T-helper 17 cell (primary cell): ENCODE data around the gene PRSS3. TPM values are rescaled to one million over a fixed set of nuclear protein-coding genes. Genes with fewer than 3 reads are reported as not detected.
"Not testable (repeated sequence)": the region's sequence is repeated elsewhere in the genome, so short reads cannot be mapped to it uniquely, and the experiment has no call there.

Source experiments
- ATAC-seq: fragments of 150-1000 bp; cut with Tn5 transposase; 2 replicates; pipeline ENCODE4 v1.10.0; 2021; ENCODE audit warnings: mild to moderate bottlenecking, moderate library complexity
- DNase-seq, 3 donors: peaks; one replicate each; pipeline versions ENCODE4 v3.0.0 to v3.0.0-alpha.2; 2020 to 2021
- H3K9me3 ChIP-seq: one replicate; pipeline ENCODE4 v1.7.0; 2013; ENCODE audit warnings: low read length, mild to moderate bottlenecking; ENCODE audit not compliant: control insufficient read depth, poor library complexity, severe bottlenecking
- H3K27ac Mint-ChIP-seq: one replicate; pipeline ENCODE4 v1.8.0; 2022; ENCODE audit warnings: mild to moderate bottlenecking, moderate library complexity, mixed read lengths
- H3K27me3 Mint-ChIP-seq: one replicate; pipeline ENCODE4 v1.8.0; 2022; ENCODE audit warnings: mixed read lengths
- H3K36me3 Mint-ChIP-seq: one replicate; pipeline ENCODE4 v1.8.0; 2022; ENCODE audit warnings: low read depth, mixed read lengths
- H3K4me1 Mint-ChIP-seq: one replicate; pipeline ENCODE4 v1.8.0; 2022; ENCODE audit warnings: mild to moderate bottlenecking, mixed read lengths
- H3K4me3 Mint-ChIP-seq: one replicate; pipeline ENCODE4 v1.8.0; 2022; ENCODE audit warnings: mild to moderate bottlenecking, moderate library complexity, mixed read lengths
- total RNA-seq, 4 donors: library from RNA in 2 of 4; stranded (reverse) in 2 of 4; gene quantifications; one replicate each; pipeline ENCODE4 v1.2.3 and lab custom pipeline; 2022 to 2026

Gene PRSS3
- total RNA-seq, 2 donors from 2014 or later = not detected

DNA sequence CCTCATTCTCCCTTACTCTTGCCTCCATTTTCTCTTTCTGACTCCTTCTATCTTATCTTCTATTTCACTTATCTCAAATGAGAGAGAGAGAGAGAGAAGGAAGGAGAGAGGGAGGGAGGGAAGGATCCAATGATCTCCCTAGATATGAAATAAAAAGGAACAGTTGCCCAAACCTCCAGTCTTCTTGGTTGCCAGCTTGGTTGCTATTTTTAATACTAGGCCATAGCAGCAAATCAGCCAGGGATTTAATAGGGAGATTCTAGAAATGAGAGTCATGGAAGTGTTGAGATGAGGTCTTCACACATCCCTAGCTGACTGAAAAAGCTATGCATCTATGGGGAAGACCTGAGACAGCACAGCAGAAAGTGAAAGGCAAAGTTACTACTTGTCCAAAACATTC lies 22.2 kb upstream of the PRSS3 start:
- not testable (repeated sequence) for H3K27ac Mint-ChIP-seq, H3K36me3 Mint-ChIP-seq, H3K4me1 Mint-ChIP-seq, ATAC-seq, DNase-seq, H3K27me3 Mint-ChIP-seq, H3K9me3 ChIP-seq, H3K4me3 Mint-ChIP-seq

DNA sequence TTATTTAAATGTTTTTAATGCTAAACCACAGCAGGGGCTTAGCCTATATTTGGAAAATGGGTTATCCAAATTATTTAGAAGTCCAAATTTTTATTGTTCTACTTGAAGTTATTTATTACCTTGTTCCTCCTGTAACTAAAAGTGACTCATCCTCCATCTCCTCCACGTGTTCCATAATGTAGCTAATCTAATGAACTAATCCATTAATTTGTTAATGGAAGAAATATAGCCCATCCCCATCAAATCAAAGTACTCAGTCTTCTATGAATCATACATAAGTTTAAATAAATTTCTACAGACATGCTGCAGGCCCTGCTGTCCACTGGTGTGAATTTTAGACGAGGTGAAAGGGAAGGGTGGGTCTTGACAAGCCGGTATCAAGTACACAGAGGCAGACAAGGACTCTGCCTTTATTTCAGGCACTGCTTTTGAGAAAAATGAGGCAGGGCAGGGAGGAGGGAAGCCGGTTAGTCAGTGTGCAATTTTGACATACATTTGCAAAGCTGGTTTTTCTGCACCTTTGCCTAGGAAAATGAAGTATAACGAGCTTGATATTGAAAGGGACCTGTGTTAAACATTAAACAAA lies 21.2 kb upstream of the PRSS3 start:
- not testable (repeated sequence) for H3K36me3 Mint-ChIP-seq, H3K27me3 Mint-ChIP-seq, H3K4me1 Mint-ChIP-seq, H3K4me3 Mint-ChIP-seq, H3K9me3 ChIP-seq, H3K27ac Mint-ChIP-seq, DNase-seq, ATAC-seq

DNA sequence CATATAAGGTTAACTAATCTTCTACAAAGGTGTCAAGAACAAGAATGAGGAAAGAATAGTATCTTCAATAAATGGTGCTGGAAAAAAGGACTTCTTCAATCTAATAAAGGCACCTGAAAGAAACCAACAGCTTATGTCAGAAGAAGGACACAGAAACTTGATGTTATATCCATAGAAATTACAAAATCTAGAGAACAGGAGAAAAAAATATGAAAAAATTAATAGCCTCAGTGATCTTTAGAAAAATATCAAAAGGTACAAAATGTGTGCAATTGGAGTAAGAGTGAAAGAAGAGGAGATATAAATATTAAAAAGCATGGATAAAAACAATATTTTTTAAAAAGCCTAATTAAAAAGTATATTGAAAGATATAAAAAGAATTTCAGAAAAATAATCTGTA lies 18.8 kb upstream of the PRSS3 start:
- no peak for ATAC-seq
- H3K36me3 Mint-ChIP-seq = no peaks in the 10 kb centered on the region
- peaks cover 5% of the 10 kb centered on the region for H3K4me1 Mint-ChIP-seq
- H3K4me3 Mint-ChIP-seq = no peak overlapping the region
- no peak for DNase-seq
- H3K27me3 Mint-ChIP-seq = peaks cover 6% of the 10 kb centered on the region
- no peak overlapping the region for H3K27ac Mint-ChIP-seq
- no peaks in the 10 kb centered on the region for H3K9me3 ChIP-seq

DNA sequence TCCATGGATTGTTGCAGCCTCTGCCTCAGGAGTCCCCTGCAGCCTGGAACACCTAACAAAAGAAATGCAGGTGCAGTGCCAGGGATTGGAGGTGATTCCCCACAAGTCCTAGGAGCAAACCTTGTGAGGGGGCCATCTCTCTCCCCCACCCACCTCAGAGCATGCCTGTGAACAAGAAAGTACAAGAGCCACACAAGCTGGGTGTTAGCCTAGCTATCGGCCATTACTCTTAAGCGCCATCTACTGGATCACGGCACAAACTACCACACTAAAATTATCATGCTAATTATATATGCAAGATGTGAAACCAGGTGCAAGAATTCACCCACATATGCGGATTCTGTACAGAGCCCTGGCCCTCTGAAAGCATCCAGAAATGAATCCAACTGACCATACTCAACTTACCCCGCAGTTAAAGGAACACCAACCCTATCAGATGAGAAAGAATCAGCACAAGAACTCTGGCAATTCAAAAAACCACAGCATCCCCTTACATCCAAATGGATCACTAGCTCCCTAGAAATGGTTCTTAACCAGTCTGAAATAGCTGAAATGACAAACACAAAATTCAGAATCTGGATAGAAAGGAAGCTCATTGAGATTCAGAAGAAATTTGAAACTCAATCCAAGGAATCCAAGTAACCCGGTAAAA lies 16.5 kb upstream of the PRSS3 start:
- Mint-ChIP-seq H3K4me3 (no peak overlapping the region), H3K27me3 (peaks cover 7% of the 10 kb centered on the region), H3K4me1 (peaks cover 5% of the 10 kb centered on the region), H3K36me3 (no peaks in the 10 kb centered on the region), H3K27ac (no peak overlapping the region)
- DNase-seq (peak in 1 of 3 donors; percentile 31), ATAC-seq (peak; percentile 85)
- H3K9me3 ChIP-seq = no peaks in the 10 kb centered on the region

DNA sequence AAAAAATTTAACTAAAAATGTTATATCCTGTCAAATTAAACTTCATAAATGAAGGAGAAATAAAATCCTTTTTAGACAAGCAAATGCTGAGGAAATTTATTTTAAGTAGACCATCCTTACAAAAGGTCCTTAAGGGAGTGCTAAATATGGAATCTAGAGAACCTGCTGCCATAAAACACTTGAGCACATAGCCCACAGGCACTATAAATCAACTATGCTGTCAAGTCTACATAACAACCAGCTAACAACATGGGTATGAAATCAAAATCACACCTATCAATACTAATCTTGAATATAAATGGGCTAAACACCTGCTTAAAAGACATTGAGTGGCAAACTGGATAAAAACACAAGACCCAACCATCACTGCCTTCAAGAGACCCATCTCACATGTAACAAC lies 15.1 kb upstream of the PRSS3 start:
- no peaks in the 10 kb centered on the region for H3K9me3 ChIP-seq
- H3K36me3 Mint-ChIP-seq = no peaks in the 10 kb centered on the region
- DNase-seq (no peak), ATAC-seq (no peak)
- peaks cover 5% of the 10 kb centered on the region for H3K4me1 Mint-ChIP-seq
- no peak overlapping the region for H3K27ac Mint-ChIP-seq
- no peak overlapping the region for H3K4me3 Mint-ChIP-seq
- H3K27me3 Mint-ChIP-seq = peaks cover 9% of the 10 kb centered on the region

DNA sequence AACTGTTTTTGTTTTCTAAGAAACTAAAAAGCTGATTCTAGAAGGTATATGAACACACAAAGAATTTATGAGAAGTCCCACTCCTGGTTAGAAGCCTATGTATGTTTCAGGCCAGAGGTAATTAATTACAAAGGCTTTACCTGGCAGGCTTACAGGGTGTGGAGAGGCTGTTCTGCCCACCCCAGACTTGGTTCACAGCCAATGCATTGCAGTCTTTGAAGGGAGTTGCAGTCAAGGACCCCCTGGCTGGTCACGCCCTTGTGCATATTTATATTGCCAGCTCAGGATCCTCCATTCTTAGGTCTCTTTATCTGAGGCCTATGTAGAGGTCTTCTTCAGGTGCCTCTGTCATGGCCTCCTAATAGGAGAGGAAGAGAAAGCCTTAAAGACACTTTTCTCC lies 13.6 kb upstream of the PRSS3 start:
- H3K27ac Mint-ChIP-seq = no peak overlapping the region
- H3K36me3 Mint-ChIP-seq = peaks cover 2% of the 10 kb centered on the region
- peaks cover 5% of the 10 kb centered on the region for H3K4me1 Mint-ChIP-seq
- H3K27me3 Mint-ChIP-seq = peaks cover 23% of the 10 kb centered on the region
- H3K9me3 ChIP-seq = no peaks in the 10 kb centered on the region
- H3K4me3 Mint-ChIP-seq = no peak overlapping the region
- DNase-seq (no peak), ATAC-seq (no peak)

DNA sequence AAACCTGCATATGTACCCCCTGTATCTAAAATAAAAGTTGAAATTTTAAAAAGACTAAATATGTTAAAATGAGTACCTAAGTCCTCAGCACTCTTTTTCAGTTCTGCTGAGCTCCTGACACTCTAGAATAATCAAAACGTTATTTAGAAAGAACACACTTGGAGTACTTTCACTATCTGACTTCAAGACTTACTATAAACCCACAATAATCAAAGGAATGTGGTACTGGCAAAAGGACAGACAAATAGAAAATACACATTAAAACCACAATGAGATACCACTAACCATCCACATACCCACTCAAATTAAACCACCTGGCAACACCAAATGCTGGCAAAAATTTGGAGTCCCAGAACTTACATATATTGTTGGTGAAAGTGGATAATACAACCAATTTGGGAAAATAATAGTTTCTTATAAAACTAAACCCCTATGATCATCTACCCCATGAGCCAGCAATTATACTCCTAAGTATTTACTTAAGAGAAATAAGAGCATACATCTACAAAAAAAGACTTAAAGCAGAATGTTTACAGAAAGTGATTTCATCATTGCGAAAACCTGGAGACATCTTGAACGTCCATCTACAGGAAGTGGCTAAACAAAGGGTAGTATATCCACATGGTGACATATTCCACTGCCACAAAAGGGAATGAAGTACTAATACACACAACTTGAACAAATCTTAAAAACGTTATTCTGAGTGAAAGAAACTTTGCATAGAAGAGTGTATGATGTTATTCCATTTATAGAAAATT lies 12.8 kb upstream of the PRSS3 start:
- no peaks in the 10 kb centered on the region for H3K9me3 ChIP-seq

DNA sequence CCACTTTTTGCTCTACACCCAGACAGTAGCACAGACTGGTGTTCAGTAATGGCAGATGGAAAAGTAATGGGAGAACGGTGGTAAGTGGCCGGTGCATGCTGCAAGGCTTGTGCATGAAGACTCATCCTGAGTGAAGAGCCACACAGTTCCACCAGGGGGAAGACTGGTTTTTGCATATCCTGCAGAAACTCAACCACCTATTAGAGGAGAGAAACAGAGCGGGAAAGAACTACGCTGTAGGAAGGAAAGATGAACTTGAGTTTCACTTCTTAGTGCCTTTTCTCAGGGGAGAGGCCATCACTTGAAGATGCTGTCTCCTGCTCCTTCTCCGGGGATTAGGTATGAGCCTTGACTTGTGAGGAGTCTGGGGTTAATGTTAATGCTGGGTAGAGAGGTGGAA lies 9.4 kb upstream of the PRSS3 start:
- DNase-seq (no peak), ATAC-seq (no peak)
- peaks cover 35% of the 10 kb centered on the region for H3K27me3 Mint-ChIP-seq
- H3K4me3 Mint-ChIP-seq = no peak overlapping the region
- no peak overlapping the region for H3K27ac Mint-ChIP-seq
- H3K4me1 Mint-ChIP-seq = no peaks in the 10 kb centered on the region
- H3K9me3 ChIP-seq = no peaks in the 10 kb centered on the region
- H3K36me3 Mint-ChIP-seq = peaks cover 2% of the 10 kb centered on the region

More for the DNA sequence above, 12.8 kb upstream of the PRSS3 start:
- Mint-ChIP-seq H3K4me3 (no peak overlapping the region), H3K27ac (no peak overlapping the region), H3K4me1 (peaks cover 5% of the 10 kb centered on the region), H3K27me3 (peaks cover 32% of the 10 kb centered on the region), H3K36me3 (peaks cover 2% of the 10 kb centered on the region)
- no peak for DNase-seq
- ATAC-seq = no peak

DNA sequence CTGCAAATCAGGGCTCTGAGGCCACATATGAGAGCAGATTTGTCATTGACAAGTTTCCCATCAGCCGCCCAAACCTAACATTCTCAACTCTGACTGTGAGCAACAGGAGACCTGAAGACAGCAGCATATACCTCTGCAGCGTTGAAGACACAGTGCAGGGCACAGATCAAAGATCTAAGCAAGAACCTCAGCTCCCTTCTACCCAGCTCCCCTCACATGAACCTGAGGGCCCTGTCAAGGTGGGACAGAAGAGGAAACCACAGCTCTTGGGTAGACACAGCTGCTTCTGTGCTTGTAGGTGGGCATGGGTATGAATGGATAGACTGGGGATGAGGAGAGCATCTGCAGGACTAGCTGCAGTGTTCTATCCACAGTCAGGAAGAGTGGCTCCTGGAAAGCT lies 8.7 kb upstream of the PRSS3 start:
- no peak for DNase-seq
- no peaks in the 10 kb centered on the region for H3K4me1 Mint-ChIP-seq
- H3K27me3 Mint-ChIP-seq = peaks cover 35% of the 10 kb centered on the region
- no peak overlapping the region for H3K27ac Mint-ChIP-seq
- H3K36me3 Mint-ChIP-seq = peaks cover 2% of the 10 kb centered on the region
- H3K9me3 ChIP-seq = no peaks in the 10 kb centered on the region
- ATAC-seq = no peak
- no peak overlapping the region for H3K4me3 Mint-ChIP-seq

DNA sequence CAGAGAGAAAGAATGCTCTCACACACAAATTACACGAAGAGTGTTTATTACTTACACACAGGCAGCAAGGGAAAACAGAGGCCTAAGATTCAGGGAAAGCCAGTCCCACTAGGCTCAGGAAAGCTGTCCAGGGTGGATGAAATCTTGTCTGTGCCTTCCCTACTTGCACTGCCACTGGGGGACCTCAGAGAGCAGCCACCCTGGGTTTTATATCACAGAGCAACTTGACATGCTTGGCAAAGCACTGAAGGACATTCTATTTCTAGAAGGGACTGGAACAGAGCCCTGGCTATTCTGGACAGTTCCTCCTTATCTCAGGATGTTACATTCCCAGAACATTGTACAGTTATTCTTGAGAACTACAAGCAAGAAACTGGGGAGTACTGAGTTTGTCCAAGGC lies 7.5 kb upstream of the PRSS3 start:
- ATAC-seq = no peak

DNA sequence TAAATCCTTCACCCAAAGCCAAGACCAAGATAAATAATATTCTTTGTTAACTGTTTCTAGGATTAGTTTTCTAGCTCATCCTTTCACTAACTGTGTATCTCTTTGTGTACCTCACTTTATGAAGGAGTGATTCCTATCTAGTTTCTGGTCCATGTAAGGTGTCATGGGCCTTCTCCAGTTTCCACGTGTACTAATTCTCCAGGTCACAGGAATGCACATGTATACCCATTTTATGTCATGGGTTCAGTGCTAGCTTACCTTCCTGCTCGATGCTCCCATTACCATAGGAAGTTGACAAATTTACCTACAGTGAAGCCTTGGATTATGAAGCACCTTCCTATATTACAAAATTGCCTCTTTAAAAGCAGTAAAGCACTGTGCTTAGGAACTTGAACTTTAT lies 5.9 kb upstream of the PRSS3 start:
- not testable (repeated sequence) for ATAC-seq, H3K9me3 ChIP-seq, H3K27ac Mint-ChIP-seq, H3K4me1 Mint-ChIP-seq, DNase-seq, H3K4me3 Mint-ChIP-seq, H3K36me3 Mint-ChIP-seq
- peaks cover 47% of the 10 kb centered on the region for H3K27me3 Mint-ChIP-seq

More for the DNA sequence above, 7.5 kb upstream of the PRSS3 start:
- Mint-ChIP-seq H3K4me1 (no peaks in the 10 kb centered on the region), H3K27ac (no peak overlapping the region), H3K4me3 (no peak overlapping the region), H3K27me3 (peaks cover 47% of the 10 kb centered on the region), H3K36me3 (peaks cover 2% of the 10 kb centered on the region)
- no peaks in the 10 kb centered on the region for H3K9me3 ChIP-seq
- no peak for DNase-seq

DNA sequence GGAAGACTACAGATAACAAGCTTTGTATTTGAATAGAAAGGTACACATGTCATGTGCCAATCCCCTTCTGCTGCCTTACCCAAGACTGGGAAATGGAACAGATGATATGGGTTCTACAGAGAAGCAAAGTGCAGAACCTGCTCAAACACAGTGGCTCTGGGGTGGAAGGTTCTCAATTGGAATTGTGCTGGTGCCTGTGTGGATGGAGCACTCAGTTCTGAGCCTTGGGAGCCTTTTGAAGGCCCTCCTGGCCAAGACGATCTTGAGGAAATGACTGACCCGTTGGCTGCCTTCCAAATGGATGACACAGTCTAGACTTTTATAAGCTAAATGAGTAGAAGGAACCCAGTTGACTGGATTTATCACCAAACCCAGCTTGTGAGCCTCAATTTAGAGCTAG lies 4.2 kb upstream of the PRSS3 start:
- Mint-ChIP-seq H3K36me3 (peaks cover 2% of the 10 kb centered on the region), H3K27me3 (peaks cover 51% of the 10 kb centered on the region), H3K27ac (no peak overlapping the region), H3K4me3 (no peak overlapping the region), H3K4me1 (peaks cover 5% of the 10 kb centered on the region)
- ATAC-seq (no peak), DNase-seq (no peak)
- H3K9me3 ChIP-seq = no peaks in the 10 kb centered on the region

DNA sequence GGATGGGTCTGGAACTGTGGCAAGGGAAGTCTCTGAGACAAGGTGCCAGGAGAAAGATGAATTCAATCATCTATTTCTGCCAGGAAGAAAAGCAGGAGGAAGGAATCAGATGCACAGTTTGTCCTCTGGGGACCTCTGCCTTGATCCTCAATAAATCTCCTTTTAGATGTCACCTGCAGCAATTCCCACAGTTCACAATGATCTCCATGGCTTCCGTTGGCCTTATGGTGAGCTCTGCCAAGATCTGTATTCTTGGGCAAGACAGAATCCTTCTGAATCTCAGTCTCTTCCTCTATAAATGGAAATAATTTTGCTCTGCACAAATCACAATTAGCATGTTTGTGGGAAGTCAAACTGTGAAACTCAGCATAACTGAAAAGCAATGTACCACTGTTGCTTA lies 1.9 kb upstream of the PRSS3 start:
- ATAC-seq, H3K36me3 Mint-ChIP-seq, H3K4me3 Mint-ChIP-seq, H3K9me3 ChIP-seq, H3K4me1 Mint-ChIP-seq, H3K27ac Mint-ChIP-seq, DNase-seq: not testable (repeated sequence)
- H3K27me3 Mint-ChIP-seq = peaks cover 52% of the 10 kb centered on the region
